HEK293 (cell line): ENCODE results near the gene MMRN2.

Experiments used
- CTCF ChIA-PET: fragments of 350-600 bp; formaldehyde crosslinking; extraction: SDS; loops from one replicate; lab custom pipeline; 2021; ENCODE audit warnings: antibody characterized with exemption; lab: Yijun Ruan, JAX
- POLR2A ChIA-PET: fragments of 300-600 bp; formaldehyde crosslinking; extraction: SDS; loops from one replicate; lab custom pipeline; 2020; ENCODE audit warnings: antibody characterized with exemption, inconsistent platforms; lab: Yijun Ruan, JAX
- H3K27ac ChIP-seq: fragments of 200-500 bp; sonication (Bioruptor generic); 2 replicates; pipeline ENCODE4 v1.5.1; 2014; ENCODE audit warnings: low read depth, low read length, control low read depth, inconsistent platforms; ENCODE audit errors: extremely low read depth
- H3K36me3 ChIP-seq, 2 experiments: fragments of 200-500 bp in 1 of 2; sonication (Bioruptor generic) in 1 of 2; 1 replicate in 1 of 2; 2 replicates in 1 of 2; pipeline ENCODE4 v1.5.1; 2014 to 2017; ENCODE audit warnings: inconsistent platforms in 2 of 2, low read length in 2 of 2; ENCODE audit not compliant: control insufficient read depth in 2 of 2, insufficient read depth in 1 of 2
- H3K4me1 ChIP-seq: fragments of 200-500 bp; sonication (Bioruptor generic); 2 replicates; pipeline ENCODE4 v1.5.1; 2014; ENCODE audit warnings: mild to moderate bottlenecking, low read length, inconsistent platforms; ENCODE audit not compliant: control insufficient read depth, insufficient read depth
- H3K4me3 ChIP-seq: 2 replicates; pipeline ENCODE4 v1.5.1; 2011; ENCODE audit warnings: low read depth, mild to moderate bottlenecking, control low read depth, low read length, moderate library complexity
- H3K9me3 ChIP-seq: fragments of 200-500 bp; sonication (Bioruptor generic); 2 replicates; pipeline ENCODE4 v1.5.1; 2014; ENCODE audit warnings: low read depth, low read length, inconsistent platforms; ENCODE audit not compliant: control insufficient read depth, insufficient read depth
- BCL11A ChIP-seq: fragments of 450-650 bp; formaldehyde crosslinking; IDR thresholded peaks from 2 replicates; pipeline ENCODE4 v1.5.1; 2016; ENCODE audit warnings: low read depth, missing biosample characterization, missing genetic modification characterization
- GLIS1 ChIP-seq: fragments of 450-650 bp; formaldehyde crosslinking; IDR thresholded peaks from 2 replicates; pipeline ENCODE4 v1.5.1; 2016; ENCODE audit warnings: missing biosample characterization, missing genetic modification characterization
- HOXC10 ChIP-seq: sonication (generic); formaldehyde crosslinking; IDR thresholded peaks from 2 replicates; pipeline ENCODE4 v1.8.1; 2023; ENCODE audit warnings: mild to moderate bottlenecking, missing genetic modification reagents
- HOXD13 ChIP-seq: sonication (generic); formaldehyde crosslinking; IDR thresholded peaks from 2 replicates; pipeline ENCODE4 v1.8.0; 2022; ENCODE audit warnings: missing genetic modification reagents, borderline replicate concordance
- KLF1 ChIP-seq: fragments of 450-650 bp; formaldehyde crosslinking; IDR thresholded peaks from 2 replicates; pipeline ENCODE4 v1.5.1; 2016; ENCODE audit warnings: missing biosample characterization, missing genetic modification characterization
- KLF16 ChIP-seq: fragments of 450-650 bp; formaldehyde crosslinking; IDR thresholded peaks from 2 replicates; pipeline ENCODE4 v1.5.1; 2017; ENCODE audit warnings: missing biosample characterization, missing genetic modification characterization
- KLF7 ChIP-seq: fragments of 450-650 bp; formaldehyde crosslinking; IDR thresholded peaks from 2 replicates; pipeline ENCODE4 v1.5.1; 2016; ENCODE audit warnings: missing biosample characterization, missing genetic modification characterization, borderline replicate concordance
- KLF8 ChIP-seq: fragments of 450-650 bp; formaldehyde crosslinking; IDR thresholded peaks from 2 replicates; pipeline ENCODE4 v1.5.1; 2016; ENCODE audit warnings: missing biosample characterization, missing genetic modification characterization
- KLF9 ChIP-seq: fragments of 450-650 bp; formaldehyde crosslinking; IDR thresholded peaks from 2 replicates; pipeline ENCODE4 v1.5.1; 2016; ENCODE audit warnings: missing biosample characterization, missing genetic modification characterization, low read depth
- SP3 ChIP-seq: fragments of 450-650 bp; formaldehyde crosslinking; IDR thresholded peaks from 2 replicates; pipeline ENCODE4 v1.5.1; 2016; ENCODE audit warnings: missing biosample characterization, missing genetic modification characterization
- ZBTB8A ChIP-seq: fragments of 450-650 bp; formaldehyde crosslinking; IDR thresholded peaks from 2 replicates; pipeline ENCODE4 v1.5.1; 2016; ENCODE audit warnings: missing biosample characterization, missing genetic modification characterization
- ZFHX2 ChIP-seq: fragments of 450-650 bp; formaldehyde crosslinking; conservative IDR thresholded peaks from 2 replicates; pipeline ENCODE4 v1.5.1; 2016; ENCODE audit warnings: missing biosample characterization, missing genetic modification characterization
- ZIC2 ChIP-seq: fragments of 450-650 bp; formaldehyde crosslinking; IDR thresholded peaks from 2 replicates; pipeline ENCODE4 v1.5.1; 2016; ENCODE audit warnings: missing biosample characterization, missing genetic modification characterization
- ZNF138 ChIP-seq: fragments of 450-650 bp; formaldehyde crosslinking; IDR thresholded peaks from 2 replicates; pipeline ENCODE4 v1.5.1; 2016; ENCODE audit warnings: missing biosample characterization, missing genetic modification characterization, borderline replicate concordance
- ZNF202 ChIP-seq: fragments of 450-650 bp; formaldehyde crosslinking; IDR thresholded peaks from 2 replicates; pipeline ENCODE4 v1.5.1; 2016; ENCODE audit warnings: missing biosample characterization, missing genetic modification characterization, borderline replicate concordance
- ZNF223 ChIP-seq: fragments of 450-650 bp; formaldehyde crosslinking; IDR thresholded peaks from 2 replicates; pipeline ENCODE4 v1.5.1; 2016; ENCODE audit warnings: missing biosample characterization, missing genetic modification characterization
- ZNF324 ChIP-seq: fragments of 450-650 bp; formaldehyde crosslinking; IDR thresholded peaks from 2 replicates; pipeline ENCODE4 v1.5.1; 2016; ENCODE audit warnings: missing biosample characterization, missing genetic modification characterization
- ZNF501 ChIP-seq: fragments of 450-650 bp; formaldehyde crosslinking; IDR thresholded peaks from 2 replicates; pipeline ENCODE4 v1.5.1; 2016; ENCODE audit warnings: missing biosample characterization, missing genetic modification characterization
- ZNF600 ChIP-seq: fragments of 450-650 bp; formaldehyde crosslinking; IDR thresholded peaks from 2 replicates; pipeline ENCODE4 v1.5.1; 2016; ENCODE audit warnings: missing biosample characterization, missing genetic modification characterization
- ZNF610 ChIP-seq: fragments of 450-650 bp; formaldehyde crosslinking; IDR thresholded peaks from 2 replicates; pipeline ENCODE4 v1.5.1; 2016; ENCODE audit warnings: missing biosample characterization, missing genetic modification characterization, borderline replicate concordance
- ZNF654 ChIP-seq: fragments of 450-650 bp; formaldehyde crosslinking; IDR thresholded peaks from 2 replicates; pipeline ENCODE4 v1.5.1; 2016; ENCODE audit warnings: low read depth, missing biosample characterization, missing genetic modification characterization
- ZNF658 ChIP-seq: fragments of 450-650 bp; formaldehyde crosslinking; IDR thresholded peaks from 2 replicates; pipeline ENCODE4; 2016; ENCODE audit warnings: missing biosample characterization, missing genetic modification characterization
- ZNF843 ChIP-seq: fragments of 450-650 bp; formaldehyde crosslinking; IDR thresholded peaks from 2 replicates; pipeline ENCODE4 v1.5.1; 2016; ENCODE audit warnings: missing biosample characterization, missing genetic modification characterization
- TF ChIP-seq, protein P1 (sequence below): fragments of 450-650 bp; IDR thresholded peaks from 2 replicates; pipeline ENCODE4 v1.5.1; 2018; ENCODE audit warnings: missing biosample characterization, missing genetic modification characterization
- TF ChIP-seq, protein P2 (sequence below): fragments of 450-650 bp; formaldehyde crosslinking; optimal IDR thresholded peaks from 2 replicates; pipeline ENCODE3; 2016; ENCODE audit warnings: missing biosample characterization, mild to moderate bottlenecking, missing genetic modification characterization
- TF ChIP-seq, protein P3 (sequence below): fragments of 450-650 bp; formaldehyde crosslinking; IDR thresholded peaks from 2 replicates; pipeline ENCODE4 v1.5.1; 2017; ENCODE audit warnings: missing biosample characterization, mild to moderate bottlenecking, missing genetic modification characterization, moderate library complexity

Gene MMRN2

DNA sequence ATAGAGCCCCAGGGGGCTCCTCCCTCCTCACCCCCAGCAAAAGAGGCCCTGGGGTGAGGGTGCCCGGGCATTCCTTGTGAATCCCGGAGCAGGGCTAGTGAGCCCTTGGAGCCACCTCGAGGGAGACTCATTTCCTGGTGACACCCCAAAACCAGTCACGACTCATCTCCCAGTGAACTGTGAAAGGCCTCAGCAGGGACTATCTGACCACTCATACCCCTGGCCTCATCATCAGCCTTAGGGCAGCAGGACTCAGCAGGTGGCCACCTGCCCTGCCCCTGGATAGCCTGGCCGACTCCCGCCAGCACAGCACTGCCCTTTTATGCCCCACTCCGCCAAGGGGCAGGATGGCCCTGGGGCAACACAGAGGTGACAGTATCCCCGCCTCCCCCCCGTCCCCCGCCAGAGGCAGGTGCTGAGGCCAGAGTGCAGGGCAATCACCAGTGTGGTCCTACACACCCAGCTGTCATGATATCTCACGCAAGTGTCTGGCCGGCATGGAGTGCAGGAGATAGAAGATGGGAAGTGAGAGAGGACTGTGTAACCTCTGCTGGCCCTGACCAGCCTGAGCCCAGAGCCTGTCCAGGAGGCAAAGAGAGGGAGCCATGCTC, 4.2 kb upstream of the MMRN2 start:
- no peaks in the 10 kb centered on the region for H3K4me1 ChIP-seq
- no peaks in the 10 kb centered on the region for H3K9me3 ChIP-seq
- no peak overlapping the region for H3K4me3 ChIP-seq
- TF ChIP-seq ZNF324 (no peak), ZNF600 (0 out of 2 replicates have a peak, but pooled peaks have one; percentile 35), ZBTB8A (tag by site-specific recombination) (no peak), HOXC10 (CRISPR knock-in tag) (no peak)
- POLR2A ChIA-PET = no interaction called here
- no peaks in the 10 kb centered on the region for H3K36me3 ChIP-seq
- CTCF ChIA-PET = interaction anchor here (0.7 to 1.7 kb wide), 5 partner anchors 13 to 256 kb away, joined by 3 to 8 read pairs (median 3); no protein-coding TSS in a partner anchor
- H3K27ac ChIP-seq = no peak overlapping the region

DNA sequence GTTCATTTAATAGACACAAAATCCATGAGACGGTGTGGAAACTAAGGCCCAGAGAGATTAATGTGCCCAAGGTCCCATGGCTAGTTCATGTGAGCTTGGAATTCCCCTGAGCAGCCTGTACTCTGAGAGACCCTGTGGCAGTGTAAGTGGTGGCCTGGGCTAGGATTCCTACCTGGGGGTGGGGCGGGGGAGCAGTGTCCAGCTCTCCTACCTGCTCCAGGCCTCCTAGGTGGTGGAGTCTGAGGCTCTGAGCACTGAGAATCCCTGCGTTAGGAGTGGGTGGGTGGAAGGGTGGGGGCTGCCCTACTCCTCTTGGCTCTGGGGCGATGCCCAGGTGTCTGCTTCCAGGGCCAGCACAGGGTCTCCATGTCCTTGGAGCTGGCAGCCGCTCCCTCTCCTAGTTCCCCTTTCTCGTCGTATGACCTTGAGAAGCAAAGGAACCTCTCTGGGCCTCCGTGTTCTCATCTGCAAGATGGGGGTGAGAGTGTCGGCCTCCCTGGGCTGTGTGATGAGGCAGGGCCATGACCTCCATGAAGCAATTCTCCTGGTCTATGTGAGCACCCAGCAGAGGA, 3.5 kb upstream of the MMRN2 start:
- no peak overlapping the region for H3K27ac ChIP-seq
- no peaks in the 10 kb centered on the region for H3K9me3 ChIP-seq
- H3K4me1 ChIP-seq = no peaks in the 10 kb centered on the region
- CTCF ChIA-PET = interaction anchor here (0.8 to 2.5 kb wide), 14 partner anchors 9 to 274 kb away, joined by 3 to 14 read pairs (median 4); no protein-coding TSS in a partner anchor
- POLR2A ChIA-PET = interaction anchor here (1.0 kb wide), 1 partner anchor 9 kb away, joined by 4 read pairs; no protein-coding TSS in a partner anchor
- H3K36me3 ChIP-seq = no peaks in the 10 kb centered on the region
- no peak for TF ChIP-seq ZNF843 (tag by site-specific recombination)
- TF ChIP-seq, protein P1, sequence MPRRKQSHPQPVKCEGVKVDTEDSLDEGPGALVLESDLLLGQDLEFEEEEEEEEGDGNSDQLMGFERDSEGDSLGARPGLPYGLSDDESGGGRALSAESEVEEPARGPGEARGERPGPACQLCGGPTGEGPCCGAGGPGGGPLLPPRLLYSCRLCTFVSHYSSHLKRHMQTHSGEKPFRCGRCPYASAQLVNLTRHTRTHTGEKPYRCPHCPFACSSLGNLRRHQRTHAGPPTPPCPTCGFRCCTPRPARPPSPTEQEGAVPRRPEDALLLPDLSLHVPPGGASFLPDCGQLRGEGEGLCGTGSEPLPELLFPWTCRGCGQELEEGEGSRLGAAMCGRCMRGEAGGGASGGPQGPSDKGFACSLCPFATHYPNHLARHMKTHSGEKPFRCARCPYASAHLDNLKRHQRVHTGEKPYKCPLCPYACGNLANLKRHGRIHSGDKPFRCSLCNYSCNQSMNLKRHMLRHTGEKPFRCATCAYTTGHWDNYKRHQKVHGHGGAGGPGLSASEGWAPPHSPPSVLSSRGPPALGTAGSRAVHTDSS (tag by site-specific recombination) = peak; percentile 63; the same call in 1 of the 2 replicates
- H3K4me3 ChIP-seq = no peak overlapping the region

DNA sequence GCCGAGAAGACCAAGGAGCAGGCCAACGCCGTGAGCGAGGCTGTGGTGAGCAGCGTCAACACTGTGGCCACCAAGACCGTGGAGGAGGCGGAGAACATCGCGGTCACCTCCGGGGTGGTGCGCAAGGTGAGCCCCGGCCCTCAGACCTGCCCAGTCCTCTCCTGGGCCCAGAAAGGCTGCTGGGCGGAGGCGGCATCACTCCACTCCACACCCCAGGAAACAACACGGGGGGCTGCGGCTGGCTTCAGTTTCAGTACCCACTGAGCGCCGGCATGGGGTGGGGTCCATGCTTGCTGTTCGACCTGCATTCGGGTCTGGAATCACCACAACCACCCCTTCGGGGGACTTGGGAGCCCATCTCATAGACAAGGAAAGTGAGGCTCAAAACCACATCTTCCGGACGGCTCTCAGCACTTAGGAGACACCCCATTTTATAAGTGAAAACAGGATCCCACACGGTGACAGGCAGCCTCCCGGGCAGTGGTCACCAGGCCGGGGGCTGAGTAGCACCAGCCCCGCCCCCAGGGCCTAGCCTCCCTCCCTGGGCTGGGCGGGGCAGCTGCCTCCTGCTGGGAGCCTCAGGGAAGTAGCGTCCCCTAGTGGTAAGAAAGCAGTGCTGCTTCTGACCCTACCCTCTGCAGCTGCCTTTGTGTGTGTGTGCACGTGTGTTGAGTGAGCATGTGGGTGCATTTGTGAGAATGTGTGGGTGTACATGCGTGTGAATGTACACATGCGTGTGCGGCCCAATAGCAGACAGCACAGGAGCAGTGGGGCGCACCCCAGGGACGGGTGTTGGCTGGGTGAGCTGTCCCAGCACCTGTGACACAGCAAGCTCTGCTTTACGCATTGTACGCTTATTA, 2.8 kb upstream of the MMRN2 start:
- no peaks in the 10 kb centered on the region for H3K9me3 ChIP-seq
- no peak overlapping the region for H3K4me3 ChIP-seq
- no peak overlapping the region for H3K27ac ChIP-seq
- POLR2A ChIA-PET = interaction anchor here (1.0 kb wide), 1 partner anchor 10 kb away, joined by 4 read pairs; no protein-coding TSS in a partner anchor
- CTCF ChIA-PET = interaction anchor here (0.6 to 2.5 kb wide), 16 partner anchors 8 to 273 kb away, joined by 3 to 14 read pairs (median 4); no protein-coding TSS in a partner anchor
- no peaks in the 10 kb centered on the region for H3K4me1 ChIP-seq
- H3K36me3 ChIP-seq = no peaks in the 10 kb centered on the region
- TF ChIP-seq KLF16 (tag by site-specific recombination) = peak; percentile 70
- TF ChIP-seq ZNF138 (tag by site-specific recombination) = no peak
- no peak for TF ChIP-seq ZNF501 (tag by site-specific recombination)
- TF ChIP-seq ZNF223 (tag by site-specific recombination) = no peak
- TF ChIP-seq GLIS1 = peak; percentile 71
- TF ChIP-seq, protein P2, sequence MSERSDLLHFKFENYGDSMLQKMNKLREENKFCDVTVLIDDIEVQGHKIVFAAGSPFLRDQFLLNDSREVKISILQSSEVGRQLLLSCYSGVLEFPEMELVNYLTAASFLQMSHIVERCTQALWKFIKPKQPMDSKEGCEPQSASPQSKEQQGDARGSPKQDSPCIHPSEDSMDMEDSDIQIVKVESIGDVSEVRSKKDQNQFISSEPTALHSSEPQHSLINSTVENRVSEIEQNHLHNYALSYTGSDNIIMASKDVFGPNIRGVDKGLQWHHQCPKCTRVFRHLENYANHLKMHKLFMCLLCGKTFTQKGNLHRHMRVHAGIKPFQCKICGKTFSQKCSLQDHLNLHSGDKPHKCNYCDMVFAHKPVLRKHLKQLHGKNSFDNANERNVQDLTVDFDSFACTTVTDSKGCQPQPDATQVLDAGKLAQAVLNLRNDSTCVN = no peak
- TF ChIP-seq BCL11A (tag by site-specific recombination) = peak; percentile 30; the same call in 1 of the 2 replicates
- TF ChIP-seq KLF9 (tag by site-specific recombination) = peak; percentile 90
- no peak for TF ChIP-seq HOXD13 (CRISPR knock-in tag)
- TF ChIP-seq ZIC2 = peak; percentile 67
- TF ChIP-seq KLF7 (tag by site-specific recombination) = peak; percentile 92
- TF ChIP-seq, protein P3, sequence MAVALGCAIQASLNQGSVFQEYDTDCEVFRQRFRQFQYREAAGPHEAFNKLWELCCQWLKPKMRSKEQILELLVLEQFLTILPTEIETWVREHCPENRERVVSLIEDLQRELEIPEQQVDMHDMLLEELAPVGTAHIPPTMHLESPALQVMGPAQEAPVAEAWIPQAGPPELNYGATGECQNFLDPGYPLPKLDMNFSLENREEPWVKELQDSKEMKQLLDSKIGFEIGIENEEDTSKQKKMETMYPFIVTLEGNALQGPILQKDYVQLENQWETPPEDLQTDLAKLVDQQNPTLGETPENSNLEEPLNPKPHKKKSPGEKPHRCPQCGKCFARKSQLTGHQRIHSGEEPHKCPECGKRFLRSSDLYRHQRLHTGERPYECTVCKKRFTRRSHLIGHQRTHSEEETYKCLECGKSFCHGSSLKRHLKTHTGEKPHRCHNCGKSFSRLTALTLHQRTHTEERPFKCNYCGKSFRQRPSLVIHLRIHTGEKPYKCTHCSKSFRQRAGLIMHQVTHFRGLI (tag by site-specific recombination) = no peak
- peak; percentile 90 for TF ChIP-seq KLF1 (tag by site-specific recombination)
- 0 out of 2 replicates have a peak, but pooled peaks have one; percentile 35 for TF ChIP-seq ZNF610 (tag by site-specific recombination)
- TF ChIP-seq ZFHX2 (tag by site-specific recombination) = peak; percentile 67; the same call in 1 of the 2 replicates
- TF ChIP-seq KLF8 = peak; percentile 40; the same call in 1 of the 2 replicates
- no peak for TF ChIP-seq ZNF658 (tag by site-specific recombination)
- no peak for TF ChIP-seq ZNF202 (tag by site-specific recombination)
- peak; percentile 67 for TF ChIP-seq SP3 (tag by site-specific recombination)
- TF ChIP-seq ZNF654 (tag by site-specific recombination) = peak; percentile 79
